ENCODE measurements around the gene MED28.
"Not testable (repeated sequence)": the region's sequence is repeated elsewhere in the genome, so short reads cannot be mapped to it uniquely, and the experiment has no call there.

The MED28 gene

DNA sequence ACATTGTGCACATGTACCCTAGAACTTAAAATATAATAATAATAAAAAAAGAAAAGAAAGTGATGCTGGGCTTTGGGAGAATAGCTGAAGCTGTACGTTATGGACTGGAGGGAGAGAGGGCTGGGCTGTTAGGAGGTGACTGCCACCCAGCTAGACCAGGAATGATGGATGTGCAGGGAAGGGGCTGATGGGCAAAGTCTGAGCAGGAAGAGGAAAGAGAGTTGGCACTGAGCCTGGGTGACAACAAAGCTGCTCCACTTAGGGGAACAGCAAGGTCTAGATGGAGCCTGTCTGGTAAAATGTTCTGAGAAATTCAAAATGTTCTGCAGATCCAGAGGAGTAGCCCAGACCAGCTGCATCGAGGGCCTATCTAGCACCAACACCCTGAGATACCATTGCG lies 32.3 kb downstream of the MED28 start:
- Histone ChIP-seq H3K4me3 (ENCODE audit: low read depth, low read length) (no peak overlapping the region), H3K4me1 (ENCODE audit: control insufficient read depth, insufficient read depth, low read length) (no peaks in the 10 kb centered on the region), H3K9ac (ENCODE audit: low read length) (no peak overlapping the region), H3K27ac (ENCODE audit: low read depth, low read length) (no peak overlapping the region), H3K36me3 (ENCODE audit: control insufficient read depth, insufficient read depth, low read length) (no peaks in the 10 kb centered on the region), H3K9me3 (ENCODE audit: control insufficient read depth, insufficient read depth, low read depth, low read length) (no peaks in the 10 kb centered on the region), H3K27me3 (ENCODE audit: control insufficient read depth, insufficient read depth, low read length) (no peaks in the 10 kb centered on the region)

DNA sequence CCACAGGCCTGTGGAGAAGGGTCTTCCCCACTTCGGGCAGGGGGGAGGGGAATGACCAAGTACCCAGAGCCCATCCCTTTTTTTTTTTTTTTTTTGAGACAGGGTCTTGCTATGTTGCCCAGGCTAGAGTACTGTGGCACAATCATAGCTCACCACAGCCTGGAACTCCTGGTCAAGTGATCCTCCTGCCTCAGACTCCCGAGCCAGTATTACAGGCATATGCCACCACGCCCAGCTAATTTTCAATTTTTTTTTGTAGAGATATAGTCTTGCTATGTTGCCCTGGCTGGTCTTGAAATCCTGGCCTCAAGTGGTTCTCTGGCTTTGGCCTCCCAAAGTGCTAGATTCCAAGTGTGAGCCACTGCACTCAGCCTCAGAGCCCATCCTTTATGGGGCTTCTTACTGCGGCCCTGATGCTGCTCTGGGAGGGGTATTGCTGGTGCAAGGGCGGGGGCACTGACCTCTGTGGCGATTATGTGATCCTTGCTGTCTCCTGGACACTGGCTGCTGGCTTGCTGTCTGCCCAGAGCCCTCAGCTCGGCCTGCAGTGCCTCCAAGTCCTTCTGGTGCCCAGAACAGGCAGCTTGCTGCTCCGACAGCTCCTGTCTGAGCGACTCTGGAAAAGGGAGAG lies 32.9 kb downstream of the MED28 start:
- Histone ChIP-seq H3K27me3 (ENCODE audit: control insufficient read depth, insufficient read depth, low read length) (no peaks in the 10 kb centered on the region), H3K9me3 (ENCODE audit: control insufficient read depth, insufficient read depth, low read depth, low read length) (no peaks in the 10 kb centered on the region), H3K36me3 (ENCODE audit: control insufficient read depth, insufficient read depth, low read length) (no peaks in the 10 kb centered on the region), H3K9ac (ENCODE audit: low read length) (no peak overlapping the region), H3K4me1 (ENCODE audit: control insufficient read depth, insufficient read depth, low read length) (no peaks in the 10 kb centered on the region), H3K27ac (ENCODE audit: low read depth, low read length) (no peak overlapping the region), H3K4me3 (ENCODE audit: low read depth, low read length) (no peak overlapping the region)

DNA sequence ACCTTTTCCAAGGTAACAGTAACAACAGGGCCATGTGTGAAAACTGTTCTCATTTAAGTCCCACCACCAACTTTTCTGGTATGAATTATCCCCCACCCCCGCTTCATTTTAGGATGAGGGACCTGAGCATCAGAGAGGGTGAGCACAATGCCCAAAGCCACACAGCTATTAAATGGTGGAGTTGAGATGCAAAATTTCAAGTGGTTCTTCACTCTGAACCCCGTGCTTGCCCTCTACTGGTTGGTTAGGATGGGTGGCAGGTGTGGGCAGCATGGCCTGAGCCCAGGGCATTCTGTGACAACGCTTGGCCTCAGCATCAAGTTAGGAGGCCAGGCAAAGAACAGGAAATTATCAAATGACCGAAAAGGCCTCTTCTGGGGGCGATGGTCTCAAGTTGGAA lies 33.5 kb downstream of the MED28 start:
- no peaks in the 10 kb centered on the region for H3K36me3 ChIP-seq (ENCODE audit: control insufficient read depth, insufficient read depth, low read length)
- H3K9me3 ChIP-seq (ENCODE audit: control insufficient read depth, insufficient read depth, low read depth, low read length) = no peaks in the 10 kb centered on the region
- no peak overlapping the region for H3K27ac ChIP-seq (ENCODE audit: low read depth, low read length)
- H3K4me3 ChIP-seq (ENCODE audit: low read depth, low read length) = no peak overlapping the region
- no peaks in the 10 kb centered on the region for H3K4me1 ChIP-seq (ENCODE audit: control insufficient read depth, insufficient read depth, low read length)
- H3K9ac ChIP-seq (ENCODE audit: low read length) = no peak overlapping the region
- no peaks in the 10 kb centered on the region for H3K27me3 ChIP-seq (ENCODE audit: control insufficient read depth, insufficient read depth, low read length)

DNA sequence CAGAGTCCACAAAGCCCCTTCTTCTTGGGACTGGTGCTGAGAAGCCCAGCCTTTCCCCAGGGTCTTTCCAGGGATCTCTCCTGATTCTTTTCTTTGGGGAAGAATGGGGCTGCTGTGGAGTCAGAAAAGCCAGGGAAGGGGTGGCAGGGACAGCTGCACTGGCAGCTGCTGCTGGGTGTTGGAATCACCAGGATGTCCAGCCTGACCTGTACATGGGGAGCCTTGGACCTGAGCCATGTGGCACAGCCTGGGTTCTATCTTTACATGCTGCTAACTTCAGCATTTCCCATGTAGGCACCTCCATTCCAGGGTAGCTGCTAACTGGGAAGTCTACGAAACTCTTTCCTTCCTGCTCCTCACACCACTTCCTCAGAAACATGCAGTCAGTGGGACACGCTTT lies 36.0 kb downstream of the MED28 start:
- H3K4me3 ChIP-seq (ENCODE audit: low read depth, low read length) = no peak overlapping the region
- no peaks in the 10 kb centered on the region for H3K36me3 ChIP-seq (ENCODE audit: control insufficient read depth, insufficient read depth, low read length)
- no peaks in the 10 kb centered on the region for H3K9me3 ChIP-seq (ENCODE audit: control insufficient read depth, insufficient read depth, low read depth, low read length)
- no peak overlapping the region for H3K9ac ChIP-seq (ENCODE audit: low read length)
- H3K27me3 ChIP-seq (ENCODE audit: control insufficient read depth, insufficient read depth, low read length) = no peaks in the 10 kb centered on the region
- no peak overlapping the region for H3K27ac ChIP-seq (ENCODE audit: low read depth, low read length)
- no peaks in the 10 kb centered on the region for H3K4me1 ChIP-seq (ENCODE audit: control insufficient read depth, insufficient read depth, low read length)

DNA sequence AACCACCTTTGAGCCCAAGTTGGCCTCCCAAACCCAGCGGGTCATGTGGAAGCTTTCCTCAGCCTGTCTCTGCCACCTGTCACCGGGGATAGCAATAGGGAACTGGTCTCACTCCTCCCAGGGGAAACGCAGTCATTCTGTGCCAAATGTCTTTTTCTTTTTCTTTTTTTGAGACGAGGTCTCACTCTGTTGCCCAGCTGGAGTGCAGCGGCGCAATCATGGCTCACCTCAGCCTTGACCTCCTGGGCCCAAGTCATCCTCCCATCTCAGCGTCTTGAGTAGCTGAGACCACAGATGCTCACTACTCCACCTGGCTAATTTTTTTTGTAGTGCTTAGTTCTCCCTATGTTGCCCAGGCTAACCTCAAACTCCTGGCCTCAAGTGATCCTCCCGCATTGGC lies 40.3 kb downstream of the MED28 start:
- H3K9me3 ChIP-seq (ENCODE audit: control insufficient read depth, insufficient read depth, low read depth, low read length) = no peaks in the 10 kb centered on the region
- H3K27ac ChIP-seq (ENCODE audit: low read depth, low read length) = no peak overlapping the region
- no peaks in the 10 kb centered on the region for H3K36me3 ChIP-seq (ENCODE audit: control insufficient read depth, insufficient read depth, low read length)
- H3K27me3 ChIP-seq (ENCODE audit: control insufficient read depth, insufficient read depth, low read length) = no peaks in the 10 kb centered on the region
- no peaks in the 10 kb centered on the region for H3K4me1 ChIP-seq (ENCODE audit: control insufficient read depth, insufficient read depth, low read length)
- no peak overlapping the region for H3K9ac ChIP-seq (ENCODE audit: low read length)
- no peak overlapping the region for H3K4me3 ChIP-seq (ENCODE audit: low read depth, low read length)

DNA sequence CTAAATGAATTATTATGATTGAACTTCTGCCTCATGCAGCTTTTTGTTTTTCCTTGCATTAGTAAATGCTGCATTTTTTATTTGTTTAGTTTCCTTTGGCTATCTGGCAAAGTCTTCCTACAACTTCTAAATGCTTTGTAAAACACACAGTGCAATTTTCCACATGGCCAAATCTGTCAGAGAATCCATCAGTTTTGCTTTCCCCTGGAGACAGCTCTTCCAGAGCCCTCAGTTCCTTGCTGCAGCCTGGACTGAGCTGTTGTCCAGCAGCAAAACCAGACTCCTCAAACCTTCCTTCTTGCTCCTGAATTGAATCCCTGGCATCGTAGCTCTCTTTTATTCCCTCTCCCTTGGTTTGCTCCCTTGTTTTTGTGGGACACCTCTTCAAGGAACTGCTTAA lies 42.6 kb downstream of the MED28 start:
- H3K4me1 ChIP-seq (ENCODE audit: control insufficient read depth, insufficient read depth, low read length) = no peaks in the 10 kb centered on the region
- no peak overlapping the region for H3K9ac ChIP-seq (ENCODE audit: low read length)
- H3K4me3 ChIP-seq (ENCODE audit: low read depth, low read length) = no peak overlapping the region
- H3K36me3 ChIP-seq (ENCODE audit: control insufficient read depth, insufficient read depth, low read length) = no peaks in the 10 kb centered on the region
- no peaks in the 10 kb centered on the region for H3K9me3 ChIP-seq (ENCODE audit: control insufficient read depth, insufficient read depth, low read depth, low read length)
- H3K27ac ChIP-seq (ENCODE audit: low read depth, low read length) = no peak overlapping the region
- H3K27me3 ChIP-seq (ENCODE audit: control insufficient read depth, insufficient read depth, low read length) = no peaks in the 10 kb centered on the region

DNA sequence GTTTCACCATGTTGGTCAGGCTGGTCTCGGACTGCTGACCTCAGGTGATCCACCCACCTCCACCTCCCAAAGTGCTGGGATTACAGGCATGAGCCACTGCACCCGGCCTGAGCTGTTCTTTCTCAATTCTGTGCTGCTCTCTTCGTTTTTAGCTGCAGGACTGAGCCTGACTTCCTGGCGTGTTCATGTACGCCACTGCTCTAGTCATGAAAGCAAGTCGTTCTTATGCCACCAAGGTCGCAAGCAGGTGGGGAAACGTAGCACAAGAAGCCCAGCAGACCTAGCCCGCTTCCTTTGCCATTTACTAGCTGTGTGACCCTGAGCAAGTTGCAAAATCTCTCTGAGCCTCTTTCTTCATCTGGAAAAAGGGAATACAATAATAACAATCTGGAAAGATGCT lies 43.4 kb downstream of the MED28 start:
- no peaks in the 10 kb centered on the region for H3K9me3 ChIP-seq (ENCODE audit: control insufficient read depth, insufficient read depth, low read depth, low read length)
- H3K4me3 ChIP-seq (ENCODE audit: low read depth, low read length) = no peak overlapping the region
- no peaks in the 10 kb centered on the region for H3K36me3 ChIP-seq (ENCODE audit: control insufficient read depth, insufficient read depth, low read length)
- no peak overlapping the region for H3K9ac ChIP-seq (ENCODE audit: low read length)
- no peaks in the 10 kb centered on the region for H3K4me1 ChIP-seq (ENCODE audit: control insufficient read depth, insufficient read depth, low read length)
- no peak overlapping the region for H3K27ac ChIP-seq (ENCODE audit: low read depth, low read length)
- H3K27me3 ChIP-seq (ENCODE audit: control insufficient read depth, insufficient read depth, low read length) = no peaks in the 10 kb centered on the region

DNA sequence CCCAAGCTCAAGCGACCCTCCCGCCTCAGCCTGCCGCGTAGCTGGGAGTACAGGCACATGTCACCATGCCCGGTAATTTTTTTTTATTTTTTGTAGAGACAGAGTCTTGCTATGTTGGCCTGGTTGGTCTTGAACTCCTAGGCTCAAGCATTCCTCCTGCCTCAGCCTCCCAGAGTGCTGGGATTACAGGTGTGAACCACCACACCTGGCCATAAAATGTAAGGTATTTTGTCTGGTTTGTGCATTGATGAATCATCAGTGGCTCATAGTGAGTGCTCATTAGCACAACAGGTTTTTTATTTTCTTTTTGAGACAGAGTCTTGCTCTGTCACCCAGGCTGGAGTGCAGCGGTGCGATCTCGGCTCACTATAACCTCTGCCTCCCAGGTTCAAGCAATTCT lies 44.8 kb downstream of the MED28 start:
- not testable (repeated sequence) for H3K36me3 ChIP-seq (ENCODE audit: control insufficient read depth, insufficient read depth, low read length); H3K4me1 ChIP-seq (ENCODE audit: control insufficient read depth, insufficient read depth, low read length); H3K9ac ChIP-seq (ENCODE audit: low read length); H3K9me3 ChIP-seq (ENCODE audit: control insufficient read depth, insufficient read depth, low read depth, low read length); H3K27me3 ChIP-seq (ENCODE audit: control insufficient read depth, insufficient read depth, low read length); H3K27ac ChIP-seq (ENCODE audit: low read depth, low read length); H3K4me3 ChIP-seq (ENCODE audit: low read depth, low read length)

DNA sequence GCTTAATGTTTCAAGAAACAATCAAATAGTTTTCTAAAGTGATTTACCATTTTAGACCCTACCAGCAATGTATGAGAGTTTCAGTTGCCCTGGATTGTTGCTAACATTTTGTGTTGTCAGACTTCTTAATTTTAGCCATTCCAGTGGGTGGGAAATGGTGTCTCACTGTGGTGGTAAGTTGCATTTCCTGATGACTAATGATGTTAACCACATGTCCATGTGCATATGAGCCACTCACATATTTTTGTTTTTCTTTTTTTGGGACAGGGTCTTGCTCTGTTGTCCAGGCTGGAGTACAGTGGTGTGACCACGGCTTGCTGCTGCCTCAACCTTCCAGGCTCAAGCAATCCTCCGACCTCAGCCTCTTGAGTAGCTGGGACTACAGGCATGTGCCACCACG lies 48.3 kb downstream of the MED28 start:
- no peak overlapping the region for H3K27ac ChIP-seq (ENCODE audit: low read depth, low read length)
- H3K9ac ChIP-seq (ENCODE audit: low read length) = no peak overlapping the region
- no peaks in the 10 kb centered on the region for H3K9me3 ChIP-seq (ENCODE audit: control insufficient read depth, insufficient read depth, low read depth, low read length)

DNA sequence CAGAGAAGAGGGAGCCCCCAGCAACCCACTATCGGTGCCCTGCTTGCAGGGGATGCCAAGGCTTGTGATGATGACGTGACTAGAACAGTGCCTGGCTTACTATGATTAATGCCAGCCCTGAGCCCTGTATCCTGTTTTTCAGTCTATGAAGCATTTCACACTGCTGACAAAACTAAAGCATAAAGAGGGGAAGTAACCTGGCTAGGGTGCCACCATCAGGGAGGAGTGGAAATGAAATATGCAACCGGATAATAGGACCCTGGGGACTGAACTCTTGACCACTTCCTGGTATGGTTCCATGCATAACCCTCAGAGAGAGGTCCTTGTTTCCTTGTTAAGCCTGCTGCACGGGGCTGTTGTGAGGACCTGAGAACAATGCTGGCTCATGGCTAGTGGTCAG lies 50.3 kb downstream of the MED28 start:
- Histone ChIP-seq H3K9ac (ENCODE audit: low read length) (no peak overlapping the region), H3K36me3 (ENCODE audit: control insufficient read depth, insufficient read depth, low read length) (no peaks in the 10 kb centered on the region), H3K27ac (ENCODE audit: low read depth, low read length) (no peak overlapping the region), H3K4me3 (ENCODE audit: low read depth, low read length) (no peak overlapping the region), H3K27me3 (ENCODE audit: control insufficient read depth, insufficient read depth, low read length) (no peaks in the 10 kb centered on the region), H3K4me1 (ENCODE audit: control insufficient read depth, insufficient read depth, low read length) (no peaks in the 10 kb centered on the region), H3K9me3 (ENCODE audit: control insufficient read depth, insufficient read depth, low read depth, low read length) (no peaks in the 10 kb centered on the region)

More for the DNA sequence above, 48.3 kb downstream of the MED28 start:
- no peak overlapping the region for H3K4me3 ChIP-seq (ENCODE audit: low read depth, low read length)
- H3K27me3 ChIP-seq (ENCODE audit: control insufficient read depth, insufficient read depth, low read length) = no peaks in the 10 kb centered on the region
- no peaks in the 10 kb centered on the region for H3K4me1 ChIP-seq (ENCODE audit: control insufficient read depth, insufficient read depth, low read length)
- no peaks in the 10 kb centered on the region for H3K36me3 ChIP-seq (ENCODE audit: control insufficient read depth, insufficient read depth, low read length)

DNA sequence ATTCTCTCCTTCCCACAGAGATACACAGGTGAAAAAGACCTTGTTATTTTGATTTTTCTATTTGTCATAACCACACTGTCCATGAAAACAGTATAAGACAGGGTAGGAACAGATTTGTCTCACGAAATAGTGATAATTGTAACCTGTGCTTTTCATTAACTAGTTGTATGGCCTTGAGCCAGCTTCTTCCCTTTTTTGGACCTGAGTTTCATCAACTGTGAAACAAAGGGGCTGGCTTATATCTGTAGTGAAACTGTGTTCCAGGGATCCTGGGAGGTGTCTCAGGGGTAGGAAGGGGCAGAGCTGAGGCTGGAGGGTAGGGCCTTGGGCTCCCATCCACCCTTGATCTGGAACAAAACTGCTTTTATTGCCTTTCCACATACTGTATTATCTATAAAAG lies 50.9 kb downstream of the MED28 start:
- H3K36me3 ChIP-seq (ENCODE audit: control insufficient read depth, insufficient read depth, low read length) = no peaks in the 10 kb centered on the region
- H3K9me3 ChIP-seq (ENCODE audit: control insufficient read depth, insufficient read depth, low read depth, low read length) = no peaks in the 10 kb centered on the region
- H3K4me1 ChIP-seq (ENCODE audit: control insufficient read depth, insufficient read depth, low read length) = no peaks in the 10 kb centered on the region
- no peaks in the 10 kb centered on the region for H3K27me3 ChIP-seq (ENCODE audit: control insufficient read depth, insufficient read depth, low read length)
- no peak overlapping the region for H3K9ac ChIP-seq (ENCODE audit: low read length)
- H3K27ac ChIP-seq (ENCODE audit: low read depth, low read length) = no peak overlapping the region
- H3K4me3 ChIP-seq (ENCODE audit: low read depth, low read length) = no peak overlapping the region

DNA sequence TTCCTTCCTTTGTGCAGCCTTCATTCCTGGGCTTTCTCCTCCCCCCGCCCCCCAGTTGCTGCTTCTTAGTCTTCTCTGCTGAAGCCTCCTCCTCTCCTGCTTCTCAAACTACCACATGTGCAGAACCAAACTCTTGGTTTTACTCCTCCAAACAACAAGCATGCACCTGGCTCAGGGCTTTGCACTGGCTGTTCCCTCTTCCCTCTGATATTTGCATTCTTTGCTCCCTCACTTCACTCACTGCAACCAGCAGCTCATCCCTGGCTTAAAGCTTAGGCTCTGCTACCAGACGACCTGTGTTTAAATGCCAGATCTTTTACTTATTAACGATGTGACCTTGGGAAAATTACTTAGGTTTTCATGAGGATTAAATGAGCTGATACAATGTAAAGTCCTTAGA lies 51.4 kb downstream of the MED28 start:
- H3K27me3 ChIP-seq (ENCODE audit: control insufficient read depth, insufficient read depth, low read length) = no peaks in the 10 kb centered on the region
- H3K9me3 ChIP-seq (ENCODE audit: control insufficient read depth, insufficient read depth, low read depth, low read length) = no peaks in the 10 kb centered on the region
- no peak overlapping the region for H3K4me3 ChIP-seq (ENCODE audit: low read depth, low read length)
- no peak overlapping the region for H3K27ac ChIP-seq (ENCODE audit: low read depth, low read length)
- no peaks in the 10 kb centered on the region for H3K36me3 ChIP-seq (ENCODE audit: control insufficient read depth, insufficient read depth, low read length)
- no peaks in the 10 kb centered on the region for H3K4me1 ChIP-seq (ENCODE audit: control insufficient read depth, insufficient read depth, low read length)
- no peak overlapping the region for H3K9ac ChIP-seq (ENCODE audit: low read length)

Measured in HUES6 (cell line).